OCI-LY1 (cell line): ENCODE data around the gene RRAGC.

Experiments used
- CTCF ChIP-seq: fragments of 200-600 bp; sonication (generic), shearing (Covaris generic); IDR thresholded peaks from 2 replicates; pipeline ENCODE4 v1.5.1; 2017; ENCODE audit warnings: mild to moderate bottlenecking, antibody characterized with exemption, low read length, moderate library complexity, mixed read lengths
- EZH2 ChIP-seq: fragments of 200-600 bp; sonication (generic), shearing (Covaris generic); IDR thresholded peaks from 2 replicates; pipeline ENCODE4 v1.8.0; 2017; ENCODE audit warnings: borderline replicate concordance, mixed run types, mild to moderate bottlenecking, antibody characterized with exemption, low read length, moderate library complexity, mixed read lengths

GRCh38 chr1:38873027-38873969 lies 13.7 kb upstream of the RRAGC start, which contains the start of gene MYCBP:
- TF ChIP-seq EZH2 (no peak), CTCF (no peak)
